GM21737 (cell line): Measurements from ENCODE around the gene STK32B.

Source experiments
- ATAC-seq: cut with Tn5 transposase; IDR thresholded peaks from one replicate; pipeline ENCODE4 v1.9.1; 2021; ENCODE audit warnings: mild to moderate bottlenecking, moderate library complexity; ENCODE audit not compliant: unreplicated experiment

Gene STK32B

GRCh38 chr4:5462896-5463295 lies 411.6 kb downstream of the STK32B start:
- no peak for ATAC-seq

DNA sequence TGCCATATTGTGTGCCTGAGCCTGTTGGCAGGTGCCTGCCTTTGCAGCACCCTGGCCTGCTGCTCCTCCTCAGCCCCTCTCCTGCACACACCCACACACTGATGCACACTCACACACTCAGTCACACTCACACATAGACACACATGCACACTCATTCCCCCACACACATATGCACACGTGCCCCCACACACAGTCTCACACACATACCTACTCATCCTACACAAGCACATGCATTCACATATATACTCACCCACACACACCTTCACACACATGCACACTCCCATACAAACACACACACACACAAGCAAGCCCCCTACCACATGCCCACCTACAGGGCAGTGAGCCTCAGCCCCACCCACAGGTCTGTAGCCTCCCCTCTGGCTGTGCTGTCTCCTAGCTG lies 412.1 kb downstream of the STK32B start:
- ATAC-seq, result no peak

DNA sequence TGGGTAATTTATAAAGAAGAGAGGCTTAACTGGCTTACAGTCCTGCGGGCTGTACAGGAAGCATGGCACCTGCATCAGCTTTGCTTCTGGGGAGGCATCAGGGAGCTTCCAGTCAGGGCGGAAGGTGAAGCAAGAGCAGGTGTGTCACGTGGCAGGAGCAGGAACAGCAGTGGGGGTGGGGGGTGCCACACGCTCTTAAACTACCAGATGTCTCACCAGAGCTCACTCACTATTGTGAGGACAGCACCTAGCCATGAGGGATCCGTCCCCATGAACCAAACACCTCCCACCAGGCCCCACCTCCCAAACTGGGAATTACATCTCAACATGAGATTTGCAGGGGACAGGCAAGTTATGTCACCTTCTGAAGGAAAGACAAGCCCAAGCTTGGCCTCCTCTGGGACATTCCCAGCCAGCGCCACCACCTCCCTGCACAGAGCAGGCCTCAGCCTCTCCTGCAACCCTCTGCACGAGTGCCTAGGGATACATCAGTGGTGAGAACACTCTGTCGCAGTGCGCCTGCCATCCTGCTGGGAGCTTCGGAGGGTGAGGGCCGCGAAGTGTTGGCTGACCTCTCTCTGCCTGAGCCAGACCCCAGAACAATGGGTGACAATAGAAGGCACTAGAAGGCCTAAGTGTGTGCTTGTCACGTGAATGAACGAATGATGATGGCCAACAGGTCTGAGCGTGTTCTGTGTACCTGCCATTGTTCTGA lies 412.8 kb downstream of the STK32B start:
- ATAC-seq, result no peak

GRCh38 chr4:5465529-5465928 lies 414.2 kb downstream of the STK32B start:
- ATAC-seq, result no peak

GRCh38 chr4:5465956-5466355 lies 414.7 kb downstream of the STK32B start:
- ATAC-seq, result no peak

GRCh38 chr4:5467111-5467510 lies 415.8 kb downstream of the STK32B start:
- no peak for ATAC-seq

DNA sequence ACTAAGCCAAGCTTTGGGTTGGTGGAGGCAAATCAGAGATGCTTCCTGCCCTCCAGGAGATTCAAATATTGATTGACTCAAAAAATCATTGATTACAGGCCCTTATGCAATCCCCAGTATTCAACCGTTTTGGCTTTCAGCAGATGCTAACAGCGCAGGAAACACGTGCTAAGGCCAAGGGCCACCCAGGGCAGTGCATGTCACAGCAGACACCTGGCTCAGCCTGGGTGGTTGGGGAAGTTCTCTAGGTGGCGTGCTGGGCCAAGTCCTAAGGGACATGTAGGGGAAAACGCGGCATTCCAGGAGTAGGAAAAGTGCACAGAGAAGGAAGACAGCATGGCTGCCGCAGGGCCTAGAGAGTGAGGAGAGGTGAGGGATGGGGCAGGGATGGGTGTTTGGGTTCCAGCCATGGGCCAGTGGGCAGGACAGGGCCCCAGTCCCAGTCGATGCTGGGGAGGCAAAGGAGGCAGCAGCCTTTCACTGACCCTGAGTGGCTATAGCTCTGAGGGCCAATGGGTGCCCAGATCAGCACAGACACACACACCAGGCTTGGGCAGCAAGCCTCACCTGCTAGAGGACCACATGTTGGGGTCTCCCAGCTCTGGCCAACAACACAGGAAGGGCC lies 418.0 kb downstream of the STK32B start:
- ATAC-seq, result no peak

DNA sequence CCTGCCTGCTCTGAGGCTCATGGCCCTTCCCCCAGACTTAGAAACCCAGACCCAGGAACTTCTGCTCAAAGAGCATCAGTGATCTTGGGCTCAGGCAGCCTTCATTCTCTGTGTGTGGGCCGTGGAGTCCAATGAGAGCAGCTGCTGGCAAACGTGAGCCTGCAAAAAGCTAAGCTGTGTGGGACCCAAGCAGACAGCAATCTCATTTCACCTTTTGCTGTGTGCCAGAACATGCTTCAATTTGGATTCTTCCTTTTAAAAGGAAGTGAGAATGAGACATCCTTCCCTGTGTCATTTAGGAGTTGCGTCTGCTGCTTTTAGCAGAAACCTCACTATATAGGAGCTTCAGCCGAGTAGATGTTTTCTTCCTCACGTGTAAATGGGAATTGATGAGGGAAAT lies 418.6 kb downstream of the STK32B start:
- no peak for ATAC-seq

DNA sequence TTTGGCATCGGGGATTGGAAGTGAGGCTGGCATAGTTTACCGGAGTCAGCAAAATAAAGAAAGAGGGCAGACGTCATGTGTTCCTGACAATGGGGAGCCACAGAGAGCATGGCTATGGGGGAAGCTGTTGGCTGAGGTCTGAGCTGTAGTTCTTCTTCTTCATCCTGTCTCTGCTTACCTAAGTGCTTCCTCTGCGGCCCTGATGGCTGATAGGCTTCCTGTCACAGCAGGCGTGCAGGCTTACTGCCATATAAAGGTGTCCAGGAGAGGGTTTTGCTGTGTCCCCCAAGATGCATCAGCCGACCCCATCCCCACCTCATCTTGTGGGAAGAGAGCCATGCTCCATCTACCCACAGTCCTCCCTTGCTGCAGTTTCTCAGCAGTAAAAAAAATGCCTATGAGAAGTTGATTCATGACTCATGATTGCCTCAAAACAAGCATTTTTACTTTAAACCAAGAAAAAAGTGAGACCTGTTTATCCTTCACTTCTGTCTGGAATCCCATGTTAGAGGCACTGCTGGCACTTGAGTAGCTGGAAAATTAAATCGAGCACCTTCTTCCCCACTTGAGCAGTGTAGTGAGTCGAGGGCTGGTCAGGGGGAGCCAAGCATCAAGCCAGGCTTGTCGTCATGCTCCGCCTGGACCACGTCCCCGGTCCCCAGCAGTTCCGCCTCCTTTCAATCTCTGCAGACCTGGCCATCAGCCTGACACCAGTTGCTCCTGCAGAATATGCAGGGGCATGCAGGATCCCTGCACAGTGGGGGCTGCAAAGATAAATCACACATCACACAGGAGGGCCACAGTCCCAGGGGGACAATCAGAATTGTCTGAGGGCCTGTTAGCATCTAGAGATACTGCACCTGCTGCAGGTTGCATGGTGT lies 419.3 kb downstream of the STK32B start:
- no peak for ATAC-seq

GRCh38 chr4:5471206-5471605 lies 419.9 kb downstream of the STK32B start:
- ATAC-seq, result no peak

GRCh38 chr4:5471691-5472090 lies 420.4 kb downstream of the STK32B start:
- ATAC-seq, result no peak

DNA sequence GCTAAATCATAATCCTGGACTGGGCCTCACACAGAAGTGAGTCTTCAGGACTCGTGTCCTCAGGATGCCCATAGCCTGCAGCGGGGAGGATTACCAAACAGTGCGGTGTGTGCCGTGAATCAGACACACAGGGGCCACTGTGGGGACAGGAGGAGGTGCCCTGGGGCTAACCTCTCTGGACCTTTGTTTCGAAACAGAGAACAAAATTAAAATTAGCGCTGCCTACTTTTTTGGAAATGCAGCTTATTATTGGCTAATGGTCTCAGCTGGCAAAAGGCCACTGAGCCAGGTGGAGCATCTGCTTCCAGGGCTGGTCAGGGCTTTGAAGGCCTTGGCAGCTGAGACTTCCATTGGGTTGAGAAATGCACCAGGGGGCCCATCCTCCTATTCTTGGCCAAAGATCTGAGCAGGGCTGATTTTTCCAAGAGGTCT lies 420.9 kb downstream of the STK32B start:
- no peak for ATAC-seq

GRCh38 chr4:5473125-5473524 lies 421.8 kb downstream of the STK32B start:
- ATAC-seq, result no peak

DNA sequence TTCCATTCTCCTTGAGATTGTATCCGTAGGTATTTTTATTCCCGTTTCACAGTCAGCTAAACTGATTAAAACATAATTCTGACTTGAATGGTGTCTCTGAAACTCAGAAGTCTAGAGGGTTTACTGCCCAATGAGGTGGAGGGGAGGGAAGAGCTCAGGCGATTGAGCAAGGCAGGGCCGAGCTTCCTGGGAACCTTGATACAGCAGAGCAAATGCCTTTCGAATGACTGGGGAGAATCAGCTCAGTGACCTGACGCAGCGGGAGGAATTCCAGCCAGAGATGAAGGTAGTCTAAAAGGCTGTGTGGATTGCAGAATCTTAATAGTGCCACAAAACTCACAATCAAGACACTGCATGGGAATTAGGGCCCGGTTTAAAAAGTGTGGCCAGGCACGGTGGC lies 423.5 kb downstream of the STK32B start:
- no peak for ATAC-seq

DNA sequence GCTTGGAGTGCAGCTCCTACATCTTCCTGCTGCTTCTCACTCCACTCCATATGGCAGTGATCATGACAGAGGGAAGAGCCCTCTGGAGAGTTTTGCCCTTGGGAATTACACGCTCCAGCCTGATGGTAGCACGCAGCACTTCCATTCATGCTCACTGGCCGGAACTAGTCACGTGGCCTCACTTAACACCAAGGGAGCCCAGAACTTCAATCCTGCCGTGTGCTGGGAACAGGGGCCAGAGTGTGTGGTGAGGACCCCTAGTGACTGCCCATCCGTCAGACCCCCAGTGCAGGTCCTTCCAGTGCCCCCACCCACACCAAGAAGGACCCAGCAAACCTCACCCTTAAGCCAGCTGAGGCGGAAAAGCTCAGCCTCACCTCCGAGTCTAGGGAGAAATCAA lies 426.3 kb downstream of the STK32B start:
- ATAC-seq, result no peak

DNA sequence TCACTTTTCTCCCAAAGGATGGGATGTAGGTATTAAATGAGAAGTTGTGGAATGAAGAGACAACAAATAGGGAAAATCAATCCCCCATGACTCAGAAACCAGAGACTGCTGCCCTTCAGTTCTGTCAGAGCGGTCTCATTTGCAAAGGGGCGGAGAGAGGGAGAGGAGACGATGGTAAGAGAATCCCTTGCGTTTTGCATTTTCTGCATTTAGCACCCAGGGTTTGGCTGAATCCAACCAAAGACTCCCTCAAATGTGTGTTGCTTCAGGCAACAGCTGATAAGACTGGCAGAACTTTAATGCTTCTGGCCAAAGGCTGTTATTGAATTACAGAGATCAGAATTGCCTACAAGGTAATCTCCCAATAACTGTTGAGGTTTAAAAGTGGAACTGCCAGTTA lies 426.9 kb downstream of the STK32B start:
- no peak for ATAC-seq

GRCh38 chr4:5478697-5479096 lies 427.4 kb downstream of the STK32B start:
- no peak for ATAC-seq

DNA sequence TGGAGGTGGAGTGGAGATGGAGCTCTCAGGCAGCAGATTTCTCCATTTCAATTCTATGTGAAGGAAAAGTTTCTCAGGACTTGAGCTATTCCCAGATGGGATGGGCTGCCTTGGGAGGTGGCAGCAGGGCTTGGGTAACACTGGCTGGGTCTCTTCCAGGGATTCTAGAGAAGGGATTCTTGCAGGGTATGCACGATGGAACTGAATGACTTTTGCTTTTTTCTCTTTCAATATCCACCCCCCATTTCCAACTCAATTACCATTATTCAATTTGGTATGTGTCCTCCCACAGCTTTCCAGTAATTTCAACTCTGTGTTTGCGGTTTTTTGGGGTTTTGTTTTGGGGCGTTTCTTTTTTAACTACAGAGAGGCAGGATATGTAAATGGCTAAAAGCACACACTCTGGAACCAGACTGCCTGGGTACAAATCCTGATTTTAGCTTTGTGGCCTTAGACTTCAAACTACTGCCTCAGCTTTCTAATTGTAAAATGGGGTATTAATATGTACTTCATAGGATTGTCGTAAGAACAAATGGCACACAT lies 428.3 kb downstream of the STK32B start:
- no peak for ATAC-seq

- ATAC-seq, result no peak
Observed at GRCh38 chr4:5488413-5488812, 437.1 kb downstream of the STK32B start.

DNA sequence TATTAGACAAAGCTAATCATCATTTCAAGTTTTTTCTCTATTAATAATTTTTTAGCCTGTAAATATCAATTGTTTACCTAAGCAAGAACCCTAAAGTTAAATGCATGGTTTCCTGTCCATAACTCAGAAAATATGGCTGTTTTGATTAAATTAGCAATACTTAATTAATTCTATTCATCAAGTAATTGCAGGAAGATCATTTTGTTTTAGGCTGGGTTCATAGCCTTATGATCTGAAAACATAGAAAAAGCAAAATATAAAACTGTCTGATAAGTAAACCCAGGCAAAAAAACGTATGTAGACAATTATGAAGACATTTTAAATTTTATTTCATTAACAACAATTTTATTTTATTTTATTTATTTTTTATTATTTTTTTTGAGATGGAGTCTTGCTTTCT lies 438.0 kb downstream of the STK32B start:
- no peak for ATAC-seq

DNA sequence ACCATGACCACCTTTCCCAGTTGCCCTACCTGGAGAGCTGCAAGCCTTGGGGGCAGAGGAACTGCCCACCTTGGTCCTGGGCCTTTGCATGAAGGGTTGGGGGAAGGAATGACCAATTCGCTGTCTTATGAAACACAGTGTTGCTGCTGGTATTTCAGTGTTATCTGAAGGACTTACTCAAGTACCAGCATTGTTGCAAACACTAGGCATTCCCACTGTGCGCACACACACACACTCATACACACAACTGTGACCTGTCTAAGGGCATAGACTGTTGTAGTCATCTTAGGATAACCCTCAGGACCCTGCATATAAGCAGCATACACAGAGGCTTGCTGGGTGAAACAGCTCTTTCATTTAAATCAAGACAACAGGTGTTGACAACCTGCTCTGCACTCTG lies 446.2 kb downstream of the STK32B start:
- ATAC-seq, result no peak

DNA sequence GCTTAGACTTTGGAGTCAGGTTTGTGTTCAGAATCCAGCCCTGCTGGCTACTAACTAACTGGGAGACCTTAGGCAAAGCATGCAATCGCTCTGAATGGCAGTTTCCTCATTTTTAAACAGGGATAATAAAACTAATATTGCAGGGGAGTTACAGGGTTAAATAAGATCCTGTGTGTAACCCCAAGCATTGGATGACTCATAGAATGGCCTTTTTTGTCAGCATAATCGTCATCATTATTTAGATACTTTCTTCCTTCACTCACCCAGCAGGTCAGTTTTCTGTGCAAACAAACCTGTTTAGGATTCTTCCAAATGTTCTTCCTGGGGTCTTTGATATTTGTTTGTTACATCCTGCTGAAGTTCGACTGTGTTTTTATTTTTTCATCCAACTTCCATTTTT lies 448.9 kb downstream of the STK32B start:
- ATAC-seq, result no peak
